ENCODE measurements around the gene ITPR2. TPM values are rescaled to one million over a fixed set of nuclear protein-coding genes. Genes with fewer than 3 reads are reported as not detected.
A peak's percentile ranks its signal among the peaks of the same experiment; 100 is the strongest.
"Not testable (repeated sequence)": the region's sequence is repeated elsewhere in the genome, so short reads cannot be mapped to it uniquely, and the experiment has no call there.

The ITPR2 gene
- total RNA-seq, 1 experiment from 2014 or later = 16.5 TPM

DNA sequence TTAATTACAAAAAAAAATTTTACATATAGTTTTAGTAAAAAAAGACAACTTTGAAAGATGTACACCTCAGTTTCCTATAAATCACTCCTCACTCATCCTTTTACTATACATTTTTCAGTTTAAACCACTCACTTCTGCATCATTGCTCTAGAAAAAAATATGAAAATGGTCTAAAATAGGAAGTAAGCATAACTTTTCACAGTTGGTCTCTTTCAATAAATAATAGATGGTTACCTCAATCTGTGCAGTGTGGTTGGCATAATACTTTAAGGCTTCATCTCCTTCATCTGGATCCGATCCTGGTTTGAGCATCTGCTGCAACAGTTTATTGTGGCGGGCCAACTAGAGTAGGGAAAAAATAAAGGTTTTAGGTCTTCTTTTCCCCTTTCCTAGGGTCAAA, 389.7 kb downstream of the ITPR2 start:
- in situ Hi-C loops (cut with HindIII; ENCODE audit: low pct_unique_long_range_greater_than_20kb, low sequenced_read_pairs) = no loop called here
- no peak for DNase-seq (ENCODE audit: low read depth)

DNA sequence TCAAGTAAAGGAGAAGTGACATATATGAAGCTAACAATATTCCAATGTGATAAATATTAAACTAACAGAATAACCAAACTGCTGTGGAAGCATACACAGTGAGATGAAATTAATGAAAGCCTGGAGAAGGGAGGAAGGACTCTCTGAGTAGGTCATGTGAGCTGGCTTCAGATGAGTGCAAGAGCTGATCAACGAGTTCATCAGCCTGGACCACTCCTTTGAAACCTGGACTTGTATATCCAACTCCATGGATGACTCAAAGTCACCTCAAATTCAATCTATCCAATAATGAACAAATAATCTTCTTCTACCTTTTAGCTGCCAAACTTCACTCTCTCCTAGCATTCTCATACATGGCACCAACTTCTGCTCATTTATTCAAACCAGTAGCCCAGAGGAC, 391.6 kb downstream of the ITPR2 start:
- DNase-seq (ENCODE audit: low read depth) = no peak
- in situ Hi-C loops (cut with HindIII; ENCODE audit: low pct_unique_long_range_greater_than_20kb, low sequenced_read_pairs) = no loop called here

DNA sequence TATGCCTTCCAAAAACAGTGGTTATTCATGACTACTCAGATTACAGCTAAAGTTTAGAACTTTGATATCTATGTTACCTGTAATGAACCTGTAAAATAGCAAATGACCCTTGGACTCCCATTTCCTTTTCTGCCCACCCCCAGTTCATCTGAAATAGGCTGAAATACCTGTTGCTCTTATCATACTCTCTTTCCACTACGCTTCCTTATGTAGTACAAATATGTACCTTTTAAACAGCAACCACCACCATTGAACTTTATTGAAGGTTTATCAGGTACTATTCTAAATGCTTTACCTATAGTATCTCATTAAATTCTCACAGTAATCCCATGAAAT, 398.0 kb downstream of the ITPR2 start:
- DNase-seq (ENCODE audit: low read depth) = no peak
- in situ Hi-C loops (cut with HindIII; ENCODE audit: low pct_unique_long_range_greater_than_20kb, low sequenced_read_pairs) = no loop called here

GRCh38 chr12:26434299-26435068, 398.5 kb downstream of the ITPR2 start:
- peak; percentile 54 for DNase-seq (ENCODE audit: low read depth)
- in situ Hi-C loops (cut with HindIII; ENCODE audit: low pct_unique_long_range_greater_than_20kb, low sequenced_read_pairs) = no loop called here

DNA sequence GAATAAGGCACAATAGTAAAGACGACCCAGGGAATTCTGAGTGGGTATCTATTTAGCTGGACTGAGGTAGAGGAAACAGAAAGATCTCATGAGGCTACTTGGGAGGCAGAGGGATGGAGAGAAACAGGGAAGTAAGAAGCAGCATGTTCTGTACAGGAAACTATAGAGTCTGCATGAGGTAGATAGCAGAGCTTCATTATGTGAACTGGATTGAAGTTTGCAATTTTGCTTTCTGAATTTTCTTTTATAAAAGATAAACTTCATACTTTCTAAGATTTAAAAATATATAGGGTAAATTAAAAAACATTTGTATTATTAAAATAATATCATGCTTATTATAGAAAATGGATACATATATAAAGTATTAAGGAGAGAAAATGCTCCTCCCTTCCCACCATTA, 399.3 kb downstream of the ITPR2 start:
- in situ Hi-C loops (cut with HindIII; ENCODE audit: low pct_unique_long_range_greater_than_20kb, low sequenced_read_pairs); DNase-seq (ENCODE audit: low read depth): not testable (repeated sequence)

DNA sequence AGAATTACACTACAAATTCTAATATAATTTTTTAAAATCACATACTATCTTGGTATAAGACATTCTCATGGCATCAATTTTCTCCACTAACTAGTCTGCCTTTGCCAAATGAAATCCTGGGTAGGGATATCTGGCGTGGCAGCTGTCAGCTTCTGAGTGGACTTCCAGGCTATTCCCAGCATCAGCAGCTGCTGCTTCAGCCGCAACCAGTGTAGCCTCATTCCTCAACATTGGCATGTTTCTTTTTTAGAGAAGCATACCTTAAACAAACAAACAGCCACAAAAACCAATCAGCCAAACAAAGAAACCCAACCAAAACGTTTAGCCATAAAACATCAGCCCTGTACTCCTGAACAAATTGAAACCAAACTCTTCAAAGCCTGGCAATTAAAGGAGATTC, 401.8 kb downstream of the ITPR2 start:
- in situ Hi-C loops (cut with HindIII; ENCODE audit: low pct_unique_long_range_greater_than_20kb, low sequenced_read_pairs) = no loop called here
- no peak for DNase-seq (ENCODE audit: low read depth)

- in situ Hi-C loops (cut with HindIII; ENCODE audit: low pct_unique_long_range_greater_than_20kb, low sequenced_read_pairs); DNase-seq (ENCODE audit: low read depth): not testable (repeated sequence)
Measured at GRCh38 chr12:26430596-26430995, 402.4 kb downstream of the ITPR2 start.

DNA sequence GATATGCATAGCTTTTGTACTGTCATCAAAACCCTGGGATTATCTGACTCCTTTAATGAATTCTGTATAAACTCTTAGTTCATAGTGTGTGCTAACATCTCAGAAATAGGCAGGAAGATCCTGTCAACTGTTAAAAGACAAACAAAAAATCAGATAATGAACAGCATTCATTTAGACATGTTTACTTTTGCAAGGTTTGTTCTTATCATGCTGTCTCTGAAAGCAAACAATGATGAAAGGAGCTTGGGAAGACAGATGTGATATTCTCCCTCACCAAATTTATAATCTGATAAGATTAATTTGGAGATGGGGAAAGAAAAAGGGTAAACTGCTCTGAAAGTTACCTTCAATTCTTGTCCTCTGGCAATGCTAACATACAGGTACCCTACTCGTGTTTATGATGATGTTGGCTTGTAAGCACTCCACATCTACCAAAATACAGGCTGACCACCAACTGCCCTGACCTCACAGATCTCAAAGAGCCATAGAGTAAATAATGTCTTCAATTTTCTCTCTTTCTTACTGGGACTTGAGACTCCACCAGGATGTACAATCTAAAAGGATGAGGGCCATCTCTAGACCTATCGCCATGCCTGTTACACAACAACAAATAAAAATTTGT, 403.8 kb downstream of the ITPR2 start:
- DNase-seq (ENCODE audit: low read depth) = no peak
- in situ Hi-C loops (cut with HindIII; ENCODE audit: low pct_unique_long_range_greater_than_20kb, low sequenced_read_pairs) = no loop called here

DNA sequence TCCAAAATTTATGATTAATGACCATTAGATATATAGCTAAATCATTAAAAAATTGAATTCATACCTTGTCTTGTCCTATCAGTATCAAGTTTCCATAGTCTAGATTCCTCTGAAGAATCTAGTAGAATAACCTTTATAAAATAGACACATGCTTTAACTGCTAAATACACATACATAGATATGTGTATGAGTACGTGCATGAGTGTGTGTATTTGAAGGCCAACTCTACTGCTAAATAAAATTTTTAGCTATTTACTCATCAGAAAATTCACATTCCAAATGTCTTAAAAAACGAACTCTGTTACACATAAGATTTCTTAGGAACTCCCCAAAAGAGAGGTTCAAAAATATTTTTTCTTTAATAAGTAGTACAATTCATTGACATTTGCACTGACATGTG, 404.6 kb downstream of the ITPR2 start:
- in situ Hi-C loops (cut with HindIII; ENCODE audit: low pct_unique_long_range_greater_than_20kb, low sequenced_read_pairs) = no loop called here
- DNase-seq (ENCODE audit: low read depth) = no peak

DNA sequence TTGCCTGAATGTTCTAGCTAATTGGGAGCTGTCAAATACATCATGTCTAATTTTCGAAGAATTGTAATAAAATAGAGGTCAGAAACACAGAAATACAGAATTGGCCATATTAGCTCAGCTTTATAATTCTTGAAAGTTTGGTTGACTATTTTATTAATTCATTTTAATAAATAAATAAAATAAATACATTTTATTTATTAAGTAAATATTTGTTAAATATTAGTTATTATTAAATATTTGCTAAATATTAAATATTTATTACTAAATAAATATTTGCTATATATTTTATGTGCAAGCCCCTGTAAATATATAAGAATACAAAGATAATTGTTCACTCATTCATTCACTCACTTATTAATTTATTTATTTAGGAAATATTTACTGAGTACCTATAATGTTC, 406.3 kb downstream of the ITPR2 start:
- no peak for DNase-seq (ENCODE audit: low read depth)
- in situ Hi-C loops (cut with HindIII; ENCODE audit: low pct_unique_long_range_greater_than_20kb, low sequenced_read_pairs) = no loop called here

GRCh38 chr12:26425587-26426260, 407.3 kb downstream of the ITPR2 start:
- in situ Hi-C loops (cut with HindIII; ENCODE audit: low pct_unique_long_range_greater_than_20kb, low sequenced_read_pairs) = no loop called here
- DNase-seq (ENCODE audit: low read depth) = no peak

GRCh38 chr12:26422839-26423398, 410.1 kb downstream of the ITPR2 start:
- in situ Hi-C loops (cut with HindIII; ENCODE audit: low pct_unique_long_range_greater_than_20kb, low sequenced_read_pairs) = no loop called here
- DNase-seq (ENCODE audit: low read depth) = no peak

- in situ Hi-C loops (cut with HindIII; ENCODE audit: low pct_unique_long_range_greater_than_20kb, low sequenced_read_pairs) = no loop called here
- no peak for DNase-seq (ENCODE audit: low read depth)
Measured at GRCh38 chr12:26416550-26416949, 416.4 kb downstream of the ITPR2 start.

- in situ Hi-C loops (cut with HindIII; ENCODE audit: low pct_unique_long_range_greater_than_20kb, low sequenced_read_pairs) = no loop called here
- no peak for DNase-seq (ENCODE audit: low read depth)
Measured at GRCh38 chr12:26410689-26411088, 422.3 kb downstream of the ITPR2 start.

GRCh38 chr12:26406813-26407212, 426.2 kb downstream of the ITPR2 start:
- no peak for DNase-seq (ENCODE audit: low read depth)
- in situ Hi-C loops (cut with HindIII; ENCODE audit: low pct_unique_long_range_greater_than_20kb, low sequenced_read_pairs) = no loop called here

DNA sequence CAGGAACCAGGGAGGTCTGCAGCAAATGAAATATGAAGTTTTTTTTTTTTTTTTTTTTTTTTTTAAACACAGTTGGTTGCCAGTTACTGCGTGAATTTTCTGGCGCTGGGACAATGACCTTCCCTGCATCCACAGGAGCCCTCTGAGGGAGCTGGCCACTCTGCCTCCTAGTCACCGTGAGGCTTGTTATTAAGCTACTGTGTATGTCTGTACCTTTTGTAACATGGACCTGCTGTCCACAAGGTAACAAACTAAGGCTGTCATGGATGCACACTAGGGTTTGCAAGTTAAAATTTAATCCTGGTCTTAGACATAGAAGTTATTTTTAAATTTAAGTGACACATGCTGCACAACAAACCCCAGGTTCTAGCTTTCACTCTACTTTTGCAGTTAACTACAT, 426.6 kb downstream of the ITPR2 start:
- no peak for DNase-seq (ENCODE audit: low read depth)

GRCh38 chr12:26403601-26404000, 429.4 kb downstream of the ITPR2 start:
- in situ Hi-C loops (cut with HindIII; ENCODE audit: low pct_unique_long_range_greater_than_20kb, low sequenced_read_pairs) = no loop called here
- DNase-seq (ENCODE audit: low read depth) = no peak

More for the DNA sequence above, 426.6 kb downstream of the ITPR2 start:
- in situ Hi-C loops (cut with HindIII; ENCODE audit: low pct_unique_long_range_greater_than_20kb, low sequenced_read_pairs) = no loop called here

GRCh38 chr12:26402648-26403047, 430.3 kb downstream of the ITPR2 start:
- peak; percentile 29 for DNase-seq (ENCODE audit: low read depth)
- in situ Hi-C loops (cut with HindIII; ENCODE audit: low pct_unique_long_range_greater_than_20kb, low sequenced_read_pairs) = no loop called here

DNA sequence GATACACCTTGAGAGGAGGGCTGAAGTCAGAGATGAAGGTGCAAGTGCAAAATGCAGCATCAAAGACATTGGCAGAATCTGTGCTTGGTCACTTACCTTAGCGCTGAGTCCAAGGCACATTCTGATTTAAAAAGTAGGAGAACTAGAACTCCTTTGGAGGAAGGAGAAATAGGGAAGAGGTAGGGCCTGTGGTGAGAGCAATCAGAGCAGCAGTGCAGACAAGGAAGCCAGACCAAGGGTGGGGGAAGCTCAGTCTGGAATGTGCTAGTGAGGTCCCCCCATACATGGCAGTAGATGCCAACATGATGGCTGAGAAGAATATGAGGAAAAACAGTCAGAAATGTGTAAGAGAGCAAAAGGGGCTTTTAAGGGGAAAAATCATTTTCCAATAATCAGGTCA, 431.1 kb downstream of the ITPR2 start:
- in situ Hi-C loops (cut with HindIII; ENCODE audit: low pct_unique_long_range_greater_than_20kb, low sequenced_read_pairs) = no loop called here
- no peak for DNase-seq (ENCODE audit: low read depth)

Measured in Caki2 (cell line).